ENCODE results near the gene LHFPL6. TPM values are rescaled to one million over a fixed set of nuclear protein-coding genes. Genes with fewer than 3 reads are reported as not detected.

LHFPL6 gene
- total RNA-seq, 1 donor from 2014 or later, result 31.7 TPM

DNA sequence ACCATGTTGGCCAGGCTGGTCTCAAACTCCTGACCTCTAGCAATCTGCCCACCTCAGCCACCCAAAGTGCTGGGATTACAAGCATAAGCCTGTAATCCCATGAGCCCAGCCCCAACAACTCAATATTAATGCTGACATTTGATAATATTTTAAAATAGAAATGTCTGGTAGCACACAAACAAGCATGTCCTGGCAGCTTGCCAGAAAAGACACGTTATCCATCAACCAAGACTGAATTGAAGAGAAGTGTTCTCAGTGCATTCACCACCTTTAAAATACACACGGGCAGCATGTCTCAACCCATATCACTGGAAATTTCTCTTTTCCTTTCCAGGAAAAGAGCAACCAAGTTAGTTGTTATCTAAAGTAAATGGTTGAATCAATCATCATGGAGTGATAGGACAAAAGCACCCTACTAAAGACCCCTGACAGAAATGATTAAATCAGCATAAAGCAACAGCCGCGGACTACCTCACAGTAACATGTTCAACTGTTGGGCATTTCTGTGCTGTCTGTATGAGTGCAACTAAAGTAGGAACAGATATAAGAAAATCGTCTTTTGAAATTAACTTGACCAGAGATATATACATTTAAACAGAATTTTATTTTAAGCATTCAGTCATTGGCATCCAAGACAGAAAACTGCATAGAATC, 25.0 kb downstream of the LHFPL6 start:
- TF ChIP-seq, protein P1, sequence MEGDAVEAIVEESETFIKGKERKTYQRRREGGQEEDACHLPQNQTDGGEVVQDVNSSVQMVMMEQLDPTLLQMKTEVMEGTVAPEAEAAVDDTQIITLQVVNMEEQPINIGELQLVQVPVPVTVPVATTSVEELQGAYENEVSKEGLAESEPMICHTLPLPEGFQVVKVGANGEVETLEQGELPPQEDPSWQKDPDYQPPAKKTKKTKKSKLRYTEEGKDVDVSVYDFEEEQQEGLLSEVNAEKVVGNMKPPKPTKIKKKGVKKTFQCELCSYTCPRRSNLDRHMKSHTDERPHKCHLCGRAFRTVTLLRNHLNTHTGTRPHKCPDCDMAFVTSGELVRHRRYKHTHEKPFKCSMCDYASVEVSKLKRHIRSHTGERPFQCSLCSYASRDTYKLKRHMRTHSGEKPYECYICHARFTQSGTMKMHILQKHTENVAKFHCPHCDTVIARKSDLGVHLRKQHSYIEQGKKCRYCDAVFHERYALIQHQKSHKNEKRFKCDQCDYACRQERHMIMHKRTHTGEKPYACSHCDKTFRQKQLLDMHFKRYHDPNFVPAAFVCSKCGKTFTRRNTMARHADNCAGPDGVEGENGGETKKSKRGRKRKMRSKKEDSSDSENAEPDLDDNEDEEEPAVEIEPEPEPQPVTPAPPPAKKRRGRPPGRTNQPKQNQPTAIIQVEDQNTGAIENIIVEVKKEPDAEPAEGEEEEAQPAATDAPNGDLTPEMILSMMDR (conservative IDR thresholded peaks at IDR 0.05), result no peak
- Mint-ChIP-seq H3K9me3 (no peaks in the 10 kb centered on the region), H3K4me1 (ENCODE audit: unreplicated experiment) (peaks cover 37% of the 10 kb centered on the region), H3K27me3 (no peaks in the 10 kb centered on the region), H3K27ac (peak overlapping the region; percentile 7), H3K36me3 (peaks cover 3% of the 10 kb centered on the region), H3K4me3 (no peak overlapping the region)
- DNase-seq (ENCODE audit: extremely low spot score, unreplicated experiment), result no peak

DNA sequence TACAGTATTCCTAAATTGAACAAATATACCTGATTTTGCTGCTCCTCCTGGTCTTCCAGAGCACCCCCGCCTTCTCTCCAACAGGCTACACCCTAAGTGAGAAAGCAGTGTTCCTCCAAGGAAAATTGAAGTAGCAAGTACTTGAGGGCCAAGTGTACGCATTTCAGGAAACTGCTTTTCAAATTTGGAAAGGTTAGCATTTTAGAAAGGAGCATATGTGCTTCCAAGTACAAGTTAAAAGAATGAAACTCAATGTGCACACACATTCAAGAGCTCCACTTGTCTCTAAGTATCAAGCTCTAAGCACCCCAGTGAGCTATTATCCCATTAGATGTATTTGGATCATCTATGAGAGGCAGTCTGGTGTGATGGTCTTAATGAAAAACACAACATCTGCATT, 25.8 kb downstream of the LHFPL6 start:
- H3K9me3 Mint-ChIP-seq, result no peaks in the 10 kb centered on the region
- H3K27ac Mint-ChIP-seq, result no peak overlapping the region
- H3K36me3 Mint-ChIP-seq, result peaks cover 6% of the 10 kb centered on the region
- peaks cover 36% of the 10 kb centered on the region for H3K4me1 Mint-ChIP-seq (ENCODE audit: unreplicated experiment)
- no peak for DNase-seq (ENCODE audit: extremely low spot score, unreplicated experiment)
- H3K27me3 Mint-ChIP-seq, result peaks cover 2% of the 10 kb centered on the region
- TF ChIP-seq, protein P1 (conservative IDR thresholded peaks at IDR 0.05), result no peak
- H3K4me3 Mint-ChIP-seq, result no peak overlapping the region

DNA sequence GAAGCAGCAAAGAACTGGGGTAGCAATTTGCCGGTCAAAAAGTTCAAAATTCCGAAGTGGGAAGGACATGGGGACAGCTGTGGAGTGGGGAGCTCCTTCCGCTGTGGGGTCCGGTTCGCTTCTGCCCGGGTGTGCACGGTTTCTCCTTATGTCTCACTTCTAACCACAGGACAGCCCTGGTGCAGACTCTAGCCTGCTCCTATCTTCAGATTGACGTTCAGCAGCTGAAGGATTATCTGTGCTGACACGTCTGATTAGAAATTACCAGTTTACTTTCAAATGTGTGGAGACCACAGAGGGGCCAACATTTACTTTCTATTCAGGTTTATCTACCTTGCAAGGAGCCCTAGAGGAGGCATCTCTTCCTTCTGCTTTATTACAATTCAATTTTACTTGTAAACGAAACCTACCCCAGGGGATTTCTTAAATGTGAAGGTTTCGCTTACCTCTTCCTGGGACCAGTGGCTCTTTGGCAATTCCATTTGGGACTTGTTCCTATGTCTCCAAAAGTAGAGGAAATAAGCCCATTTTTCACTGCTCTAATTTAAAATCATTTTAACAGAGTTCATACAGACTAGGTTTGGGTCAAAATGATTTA, 27.3 kb downstream of the LHFPL6 start:
- Mint-ChIP-seq H3K27ac (no peak overlapping the region), H3K36me3 (peaks cover 5% of the 10 kb centered on the region), H3K27me3 (peaks cover 2% of the 10 kb centered on the region), H3K4me1 (ENCODE audit: unreplicated experiment) (peaks cover 24% of the 10 kb centered on the region), H3K4me3 (no peak overlapping the region), H3K9me3 (no peaks in the 10 kb centered on the region)
- TF ChIP-seq, protein P1 (conservative IDR thresholded peaks at IDR 0.05), result no peak
- DNase-seq (ENCODE audit: extremely low spot score, unreplicated experiment), result no peak

DNA sequence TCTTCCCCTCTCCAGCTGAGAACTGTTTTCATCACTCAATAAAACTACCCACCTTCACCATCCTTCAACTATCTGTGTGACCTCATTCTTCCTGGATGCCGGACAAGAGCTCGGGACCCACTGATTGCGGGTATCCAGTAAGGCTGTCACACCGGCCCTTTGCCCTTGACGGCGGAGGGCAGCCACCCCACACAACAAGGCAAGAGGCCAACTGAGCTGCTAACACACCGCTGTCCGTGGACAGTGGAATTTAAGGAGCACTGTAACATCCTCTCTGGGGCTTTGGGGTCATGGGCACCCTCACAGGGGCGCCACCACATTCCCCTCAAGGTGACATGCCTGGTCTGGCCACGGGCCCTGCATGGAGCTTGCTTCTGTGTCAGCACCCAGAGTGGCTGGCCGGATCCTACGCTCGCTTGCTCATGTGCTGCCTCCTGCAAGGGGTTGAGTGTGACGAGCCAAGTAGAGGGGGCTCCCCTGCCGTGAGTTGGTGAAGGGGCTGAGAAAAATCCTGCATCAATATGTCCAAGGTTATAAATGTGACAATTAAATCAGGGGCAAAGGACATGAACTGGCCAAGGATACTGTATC, 31.4 kb downstream of the LHFPL6 start:
- no peak for DNase-seq (ENCODE audit: extremely low spot score, unreplicated experiment)
- Mint-ChIP-seq H3K9me3 (no peaks in the 10 kb centered on the region), H3K4me1 (ENCODE audit: unreplicated experiment) (peaks cover 5% of the 10 kb centered on the region), H3K4me3 (no peak overlapping the region), H3K36me3 (peaks cover 5% of the 10 kb centered on the region), H3K27me3 (peaks cover 2% of the 10 kb centered on the region), H3K27ac (no peak overlapping the region)
- TF ChIP-seq, protein P1 (conservative IDR thresholded peaks at IDR 0.05), result no peak

DNA sequence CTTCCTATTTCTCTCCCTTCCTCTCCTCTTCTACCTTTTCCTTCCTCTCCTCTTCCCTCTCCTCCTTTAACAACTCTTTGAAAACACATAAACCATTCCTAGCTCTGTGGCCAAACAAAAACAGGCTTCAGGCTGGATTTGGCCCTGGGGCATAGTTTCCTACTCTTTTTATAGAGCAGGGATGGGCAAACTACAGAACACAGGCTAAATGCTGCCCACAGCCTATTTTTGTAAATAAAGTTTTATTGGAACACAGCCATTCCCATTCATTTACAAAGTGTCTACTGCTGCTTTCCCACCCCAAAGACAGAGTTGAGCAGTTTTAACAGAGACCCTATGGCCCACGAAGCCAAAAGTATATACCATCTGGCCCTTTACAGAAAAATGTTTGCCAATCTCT, 35.4 kb downstream of the LHFPL6 start:
- no peak for DNase-seq (ENCODE audit: extremely low spot score, unreplicated experiment)
- no peak overlapping the region for H3K27ac Mint-ChIP-seq
- peaks cover 3% of the 10 kb centered on the region for H3K36me3 Mint-ChIP-seq
- TF ChIP-seq, protein P1 (conservative IDR thresholded peaks at IDR 0.05), result no peak
- peaks cover 15% of the 10 kb centered on the region for H3K4me1 Mint-ChIP-seq (ENCODE audit: unreplicated experiment)
- H3K27me3 Mint-ChIP-seq, result peaks cover 2% of the 10 kb centered on the region
- H3K9me3 Mint-ChIP-seq, result no peaks in the 10 kb centered on the region
- H3K4me3 Mint-ChIP-seq, result no peak overlapping the region

All from type B pancreatic cell (in vitro differentiated cells).